HG03457 (cell line): ENCODE data around the gene SLC8A3.
"Not testable (repeated sequence)": the region's sequence is repeated elsewhere in the genome, so short reads cannot be mapped to it uniquely, and the experiment has no call there.

Experiments
- ATAC-seq: cut with Tn5 transposase; IDR thresholded peaks from one replicate; pipeline ENCODE4 v1.9.1; 2021; ENCODE audit warnings: moderate number of reproducible peaks; ENCODE audit not compliant: unreplicated experiment

The SLC8A3 gene

GRCh38 chr14:70188659-70189455, at the start of gene SLC8A3:
Gene SLC8A3, minus strand, starts transcription at chr14:70188951. Its CDS starts 20,529 bp downstream, at chr14:70168422.
- no peak for ATAC-seq

- no peak for ATAC-seq
Measured at GRCh38 chr14:70237710-70238109, 49.0 kb upstream of the SLC8A3 start.

GRCh38 chr14:70234066-70234950, 45.6 kb upstream of the SLC8A3 start:
- no peak for ATAC-seq

- ATAC-seq, result not testable (repeated sequence)
Measured at GRCh38 chr14:70231756-70232544, 43.2 kb upstream of the SLC8A3 start.

GRCh38 chr14:70229877-70230640, 41.3 kb upstream of the SLC8A3 start:
- not testable (repeated sequence) for ATAC-seq

GRCh38 chr14:70213721-70214282, 25.1 kb upstream of the SLC8A3 start:
- no peak for ATAC-seq

GRCh38 chr14:70212752-70213151, 24.0 kb upstream of the SLC8A3 start:
- ATAC-seq, result no peak

- no peak for ATAC-seq
Measured at GRCh38 chr14:70208380-70208779, 19.6 kb upstream of the SLC8A3 start.

- ATAC-seq, result no peak
Measured at GRCh38 chr14:70203686-70204085, 14.9 kb upstream of the SLC8A3 start.

GRCh38 chr14:70201994-70202393, 13.2 kb upstream of the SLC8A3 start:
- ATAC-seq, result no peak

GRCh38 chr14:70193396-70193795, 4.6 kb upstream of the SLC8A3 start:
- no peak for ATAC-seq

- no peak for ATAC-seq
Measured at GRCh38 chr14:70192915-70193314, 4.2 kb upstream of the SLC8A3 start.

GRCh38 chr14:70190156-70190555, 1.4 kb upstream of the SLC8A3 start:
- no peak for ATAC-seq

GRCh38 chr14:70189456-70190077, 816 bp upstream of the SLC8A3 start:
- no peak for ATAC-seq

GRCh38 chr14:70188322-70188658, 461 bp downstream of the SLC8A3 start:
- no peak for ATAC-seq

GRCh38 chr14:70186900-70187451, 1.8 kb downstream of the SLC8A3 start:
- no peak for ATAC-seq

- no peak for ATAC-seq
Measured at GRCh38 chr14:70183991-70184390, 4.8 kb downstream of the SLC8A3 start.

- ATAC-seq, result no peak
Measured at GRCh38 chr14:70181276-70181675, 7.5 kb downstream of the SLC8A3 start.

- ATAC-seq, result no peak
Measured at GRCh38 chr14:70180718-70181117, 8.0 kb downstream of the SLC8A3 start.
